ENCODE data around the gene TCF4.

The TCF4 gene

DNA sequence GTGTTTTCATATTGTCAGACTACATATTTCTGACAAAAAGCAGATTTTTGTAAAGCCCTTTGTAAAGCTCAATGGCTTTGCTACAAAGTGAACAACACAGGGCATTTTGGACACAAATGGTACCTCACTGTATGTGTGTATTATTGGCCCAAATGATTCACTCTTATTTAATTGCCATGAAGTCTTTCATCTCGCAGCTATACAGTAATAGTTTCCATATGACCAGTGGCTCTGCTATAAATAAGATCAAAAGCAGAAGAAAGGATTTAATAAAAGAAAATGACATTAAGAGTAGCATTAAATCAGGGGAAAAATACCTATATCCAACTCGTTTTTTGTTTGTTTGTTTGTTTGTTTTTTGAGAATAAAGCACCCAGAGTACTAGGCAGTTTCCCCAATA is 344.7 kb downstream of the TCF4 start:
- TF ChIP-seq SPI1 (IDR thresholded peaks at IDR 0.05; ENCODE audit: borderline replicate concordance, low read depth) (no peak), POLR2AphosphoS5 (IDR thresholded peaks at IDR 0.05; ENCODE audit: low read depth) (no peak), GABPA (IDR thresholded peaks at IDR 0.05; ENCODE audit: low read depth) (no peak)
- TF ChIP-seq, protein P1, sequence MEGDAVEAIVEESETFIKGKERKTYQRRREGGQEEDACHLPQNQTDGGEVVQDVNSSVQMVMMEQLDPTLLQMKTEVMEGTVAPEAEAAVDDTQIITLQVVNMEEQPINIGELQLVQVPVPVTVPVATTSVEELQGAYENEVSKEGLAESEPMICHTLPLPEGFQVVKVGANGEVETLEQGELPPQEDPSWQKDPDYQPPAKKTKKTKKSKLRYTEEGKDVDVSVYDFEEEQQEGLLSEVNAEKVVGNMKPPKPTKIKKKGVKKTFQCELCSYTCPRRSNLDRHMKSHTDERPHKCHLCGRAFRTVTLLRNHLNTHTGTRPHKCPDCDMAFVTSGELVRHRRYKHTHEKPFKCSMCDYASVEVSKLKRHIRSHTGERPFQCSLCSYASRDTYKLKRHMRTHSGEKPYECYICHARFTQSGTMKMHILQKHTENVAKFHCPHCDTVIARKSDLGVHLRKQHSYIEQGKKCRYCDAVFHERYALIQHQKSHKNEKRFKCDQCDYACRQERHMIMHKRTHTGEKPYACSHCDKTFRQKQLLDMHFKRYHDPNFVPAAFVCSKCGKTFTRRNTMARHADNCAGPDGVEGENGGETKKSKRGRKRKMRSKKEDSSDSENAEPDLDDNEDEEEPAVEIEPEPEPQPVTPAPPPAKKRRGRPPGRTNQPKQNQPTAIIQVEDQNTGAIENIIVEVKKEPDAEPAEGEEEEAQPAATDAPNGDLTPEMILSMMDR (IDR thresholded peaks at IDR 0.05; ENCODE audit: insufficient read depth, low read length): no peak
- TF ChIP-seq, protein P2, sequence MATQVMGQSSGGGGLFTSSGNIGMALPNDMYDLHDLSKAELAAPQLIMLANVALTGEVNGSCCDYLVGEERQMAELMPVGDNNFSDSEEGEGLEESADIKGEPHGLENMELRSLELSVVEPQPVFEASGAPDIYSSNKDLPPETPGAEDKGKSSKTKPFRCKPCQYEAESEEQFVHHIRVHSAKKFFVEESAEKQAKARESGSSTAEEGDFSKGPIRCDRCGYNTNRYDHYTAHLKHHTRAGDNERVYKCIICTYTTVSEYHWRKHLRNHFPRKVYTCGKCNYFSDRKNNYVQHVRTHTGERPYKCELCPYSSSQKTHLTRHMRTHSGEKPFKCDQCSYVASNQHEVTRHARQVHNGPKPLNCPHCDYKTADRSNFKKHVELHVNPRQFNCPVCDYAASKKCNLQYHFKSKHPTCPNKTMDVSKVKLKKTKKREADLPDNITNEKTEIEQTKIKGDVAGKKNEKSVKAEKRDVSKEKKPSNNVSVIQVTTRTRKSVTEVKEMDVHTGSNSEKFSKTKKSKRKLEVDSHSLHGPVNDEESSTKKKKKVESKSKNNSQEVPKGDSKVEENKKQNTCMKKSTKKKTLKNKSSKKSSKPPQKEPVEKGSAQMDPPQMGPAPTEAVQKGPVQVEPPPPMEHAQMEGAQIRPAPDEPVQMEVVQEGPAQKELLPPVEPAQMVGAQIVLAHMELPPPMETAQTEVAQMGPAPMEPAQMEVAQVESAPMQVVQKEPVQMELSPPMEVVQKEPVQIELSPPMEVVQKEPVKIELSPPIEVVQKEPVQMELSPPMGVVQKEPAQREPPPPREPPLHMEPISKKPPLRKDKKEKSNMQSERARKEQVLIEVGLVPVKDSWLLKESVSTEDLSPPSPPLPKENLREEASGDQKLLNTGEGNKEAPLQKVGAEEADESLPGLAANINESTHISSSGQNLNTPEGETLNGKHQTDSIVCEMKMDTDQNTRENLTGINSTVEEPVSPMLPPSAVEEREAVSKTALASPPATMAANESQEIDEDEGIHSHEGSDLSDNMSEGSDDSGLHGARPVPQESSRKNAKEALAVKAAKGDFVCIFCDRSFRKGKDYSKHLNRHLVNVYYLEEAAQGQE (IDR thresholded peaks at IDR 0.05; ENCODE audit: insufficient replicate concordance, low read depth): no peak
- H3K27ac ChIP-seq (replicated peaks): no peak overlapping the region
- H3K4me3 ChIP-seq (replicated peaks; ENCODE audit: insufficient read depth, low read length): no peak overlapping the region
- DNase-seq (ENCODE audit: low read depth in 1 of 2, low spot score in 1 of 2): no peak
- no peaks in the 10 kb centered on the region for H3K27me3 ChIP-seq (ENCODE audit: insufficient read depth, poor library complexity, severe bottlenecking)

DNA sequence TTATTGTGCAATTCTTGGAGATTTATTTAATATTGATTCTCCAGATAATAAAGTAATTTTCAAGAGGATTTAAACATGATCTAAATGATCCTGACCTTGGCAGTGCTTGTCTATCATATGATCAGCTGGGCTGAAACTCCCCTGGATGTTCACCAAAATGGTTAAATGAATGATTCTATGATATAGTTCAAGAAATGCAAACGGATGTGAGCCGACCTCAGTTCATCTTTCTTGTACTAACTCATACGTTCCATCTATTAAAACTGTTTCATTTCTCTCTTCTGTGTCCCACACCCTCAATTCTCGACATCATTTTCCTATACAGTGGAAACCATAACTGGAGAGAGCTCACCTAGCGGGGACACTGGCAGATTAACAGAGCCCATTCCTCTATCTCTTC is 347.0 kb downstream of the TCF4 start:
- H3K4me3 ChIP-seq (replicated peaks; ENCODE audit: insufficient read depth, low read length): no peak overlapping the region
- H3K27me3 ChIP-seq (ENCODE audit: insufficient read depth, poor library complexity, severe bottlenecking): no peaks in the 10 kb centered on the region
- DNase-seq (ENCODE audit: low read depth in 1 of 2, low spot score in 1 of 2): no peak
- TF ChIP-seq POLR2AphosphoS5 (IDR thresholded peaks at IDR 0.05; ENCODE audit: low read depth) (no peak), GABPA (IDR thresholded peaks at IDR 0.05; ENCODE audit: low read depth) (no peak), SPI1 (IDR thresholded peaks at IDR 0.05; ENCODE audit: borderline replicate concordance, low read depth) (no peak)
- TF ChIP-seq, protein P1 (IDR thresholded peaks at IDR 0.05; ENCODE audit: insufficient read depth, low read length): no peak
- TF ChIP-seq, protein P2 (IDR thresholded peaks at IDR 0.05; ENCODE audit: insufficient replicate concordance, low read depth): no peak
- H3K27ac ChIP-seq (replicated peaks): no peak overlapping the region

DNA sequence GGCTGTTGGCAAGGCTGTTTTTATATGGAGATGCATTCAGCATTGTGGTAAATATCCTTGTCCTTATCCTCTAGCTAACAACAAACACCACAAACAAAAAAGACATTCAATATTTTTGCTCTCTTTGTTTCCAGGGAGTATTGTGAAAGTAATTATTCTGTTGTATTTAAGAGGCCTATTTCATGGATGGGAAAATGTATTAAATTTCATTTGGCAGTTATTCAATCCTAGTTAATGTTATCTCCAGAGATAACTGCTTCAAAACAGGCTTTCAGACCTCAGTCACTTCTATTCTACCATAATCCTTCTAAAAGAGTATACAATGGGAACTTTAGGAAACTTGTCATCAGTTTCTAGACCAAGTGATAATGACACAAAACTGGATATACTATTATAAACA is 348.3 kb downstream of the TCF4 start:
- H3K4me3 ChIP-seq (replicated peaks; ENCODE audit: insufficient read depth, low read length): no peak overlapping the region

More for the DNA sequence above, 348.3 kb downstream of the TCF4 start:
- H3K27me3 ChIP-seq (ENCODE audit: insufficient read depth, poor library complexity, severe bottlenecking): no peaks in the 10 kb centered on the region
- DNase-seq (ENCODE audit: low read depth in 1 of 2, low spot score in 1 of 2): no peak
- TF ChIP-seq, protein P1 (IDR thresholded peaks at IDR 0.05; ENCODE audit: insufficient read depth, low read length): no peak
- TF ChIP-seq GABPA (IDR thresholded peaks at IDR 0.05; ENCODE audit: low read depth) (no peak), SPI1 (IDR thresholded peaks at IDR 0.05; ENCODE audit: borderline replicate concordance, low read depth) (no peak), POLR2AphosphoS5 (IDR thresholded peaks at IDR 0.05; ENCODE audit: low read depth) (no peak)
- TF ChIP-seq, protein P2 (IDR thresholded peaks at IDR 0.05; ENCODE audit: insufficient replicate concordance, low read depth): no peak
- H3K27ac ChIP-seq (replicated peaks): no peak overlapping the region

Measured in HL-60 (cell line).